HG03039 (cell line): ENCODE results near the gene UNC5B.

Source experiments
- ATAC-seq: cut with Tn5 transposase; IDR thresholded peaks from one replicate; pipeline ENCODE4 v1.9.1; 2021; ENCODE audit warnings: mild to moderate bottlenecking, moderate library complexity; ENCODE audit not compliant: unreplicated experiment

UNC5B gene

GRCh38 chr10:71221586-71222202 lies 9.3 kb downstream of the UNC5B start:
- no peak for ATAC-seq

DNA sequence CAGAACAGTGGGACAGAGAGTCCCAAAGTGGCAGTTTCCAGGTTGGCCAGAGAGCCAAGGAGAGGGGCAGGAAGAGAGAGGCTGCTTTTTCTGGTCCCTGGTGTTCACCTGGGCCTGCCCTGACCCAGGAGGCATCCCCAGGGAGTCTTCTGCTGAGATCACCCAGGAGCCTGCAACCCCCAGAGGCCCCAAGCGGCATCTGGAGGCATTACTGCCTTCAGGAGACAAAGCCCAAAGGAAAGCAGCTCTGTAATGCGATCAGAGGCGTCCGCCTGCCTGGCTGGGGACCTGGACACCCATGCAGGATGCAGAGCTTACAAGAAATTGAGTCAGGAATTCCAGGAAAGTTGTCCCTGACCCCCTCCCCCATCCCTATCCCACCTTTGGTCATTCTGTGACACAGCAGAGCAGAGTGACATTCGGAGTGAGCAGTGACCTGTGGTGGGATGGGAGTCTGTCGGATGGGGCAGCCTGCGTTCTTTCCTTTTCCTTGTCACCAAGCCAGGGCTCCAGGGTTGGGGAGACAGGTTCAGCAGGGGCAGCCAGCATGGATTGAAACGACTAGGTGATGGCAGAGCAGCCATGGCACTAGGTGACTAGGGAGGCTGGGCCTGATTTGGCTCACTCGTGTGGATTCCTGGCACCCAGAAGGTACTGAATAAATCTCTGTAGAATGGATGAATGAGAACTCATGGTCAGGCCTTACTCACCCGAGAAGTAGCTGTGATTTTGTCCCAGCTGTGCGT lies 10.4 kb downstream of the UNC5B start:
- ATAC-seq = no peak

DNA sequence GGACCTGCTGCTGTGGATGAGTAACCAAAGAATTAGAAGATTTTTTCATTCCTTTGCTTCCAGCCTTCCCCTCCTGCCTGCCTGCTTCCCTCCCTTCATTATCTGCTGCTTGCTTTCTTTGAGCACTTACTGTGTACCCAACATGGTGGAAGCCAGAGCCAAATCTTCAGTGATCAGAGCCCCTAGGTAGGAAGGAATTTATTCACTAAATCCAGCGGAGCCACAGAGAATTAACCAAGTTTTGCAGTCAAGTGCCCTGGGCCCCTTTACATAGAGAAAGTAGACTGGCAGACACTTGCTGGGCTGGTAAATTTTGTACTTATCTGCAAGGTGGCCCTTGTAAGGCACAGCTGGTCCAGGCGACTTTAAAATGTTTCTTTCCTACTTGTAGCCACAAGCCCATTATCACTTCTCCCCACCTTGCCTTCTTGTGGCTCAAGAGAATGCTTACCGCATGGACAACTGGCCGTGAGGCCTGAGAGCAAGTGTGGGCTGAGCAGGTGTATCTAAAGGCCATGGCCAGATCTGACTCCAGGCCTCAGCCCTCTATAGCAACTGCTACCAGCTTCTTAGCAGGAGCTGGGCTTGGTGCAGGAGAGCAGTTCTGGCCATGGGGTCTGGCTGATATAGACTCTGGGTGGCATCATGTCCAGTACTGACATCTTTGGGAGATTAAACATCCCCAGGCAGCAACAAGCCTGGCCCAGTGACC lies 11.1 kb downstream of the UNC5B start:
- no peak for ATAC-seq

- ATAC-seq = no peak
These were observed 13.1 kb downstream of the UNC5B start for GRCh38 chr10:71225291-71226058.

DNA sequence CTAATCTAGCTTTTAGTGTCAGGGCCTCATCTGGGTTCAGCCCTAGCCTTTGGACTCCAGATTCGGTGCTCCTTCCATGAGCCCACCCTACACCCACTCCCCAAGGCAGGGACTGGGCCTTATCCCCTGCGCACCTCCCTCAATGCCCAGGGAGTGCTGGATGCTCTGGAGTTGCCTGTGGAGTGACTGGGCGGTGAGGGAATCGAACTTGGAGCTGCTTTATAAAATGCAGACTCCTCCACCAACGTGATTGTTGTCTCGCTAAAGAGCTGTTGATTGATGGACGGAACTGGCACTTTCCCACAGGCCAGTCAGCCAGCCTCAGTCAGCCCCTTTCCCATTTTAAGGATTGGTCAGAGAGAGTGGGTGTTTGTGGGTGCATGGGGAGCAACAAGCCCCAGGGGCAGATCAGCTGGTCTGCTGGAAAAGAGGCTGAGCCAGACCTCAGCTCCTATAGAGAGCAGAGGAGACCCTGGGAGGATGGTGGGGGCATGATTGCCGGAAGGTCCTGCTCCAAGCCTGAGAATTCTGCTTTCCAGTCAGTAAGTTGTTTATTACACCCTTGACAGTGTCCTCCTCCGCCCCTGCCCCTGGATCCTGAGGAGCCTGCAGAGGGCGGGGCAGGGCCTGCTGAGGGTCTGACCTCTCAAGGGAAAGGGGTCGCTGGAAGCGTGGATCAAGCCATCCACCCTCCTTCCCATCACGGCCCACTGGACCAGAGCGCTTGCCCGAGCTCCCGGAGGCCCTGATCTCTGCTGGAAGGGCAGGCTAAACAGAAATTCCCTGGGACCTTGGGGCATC lies 16.7 kb downstream of the UNC5B start:
- ATAC-seq = no peak

DNA sequence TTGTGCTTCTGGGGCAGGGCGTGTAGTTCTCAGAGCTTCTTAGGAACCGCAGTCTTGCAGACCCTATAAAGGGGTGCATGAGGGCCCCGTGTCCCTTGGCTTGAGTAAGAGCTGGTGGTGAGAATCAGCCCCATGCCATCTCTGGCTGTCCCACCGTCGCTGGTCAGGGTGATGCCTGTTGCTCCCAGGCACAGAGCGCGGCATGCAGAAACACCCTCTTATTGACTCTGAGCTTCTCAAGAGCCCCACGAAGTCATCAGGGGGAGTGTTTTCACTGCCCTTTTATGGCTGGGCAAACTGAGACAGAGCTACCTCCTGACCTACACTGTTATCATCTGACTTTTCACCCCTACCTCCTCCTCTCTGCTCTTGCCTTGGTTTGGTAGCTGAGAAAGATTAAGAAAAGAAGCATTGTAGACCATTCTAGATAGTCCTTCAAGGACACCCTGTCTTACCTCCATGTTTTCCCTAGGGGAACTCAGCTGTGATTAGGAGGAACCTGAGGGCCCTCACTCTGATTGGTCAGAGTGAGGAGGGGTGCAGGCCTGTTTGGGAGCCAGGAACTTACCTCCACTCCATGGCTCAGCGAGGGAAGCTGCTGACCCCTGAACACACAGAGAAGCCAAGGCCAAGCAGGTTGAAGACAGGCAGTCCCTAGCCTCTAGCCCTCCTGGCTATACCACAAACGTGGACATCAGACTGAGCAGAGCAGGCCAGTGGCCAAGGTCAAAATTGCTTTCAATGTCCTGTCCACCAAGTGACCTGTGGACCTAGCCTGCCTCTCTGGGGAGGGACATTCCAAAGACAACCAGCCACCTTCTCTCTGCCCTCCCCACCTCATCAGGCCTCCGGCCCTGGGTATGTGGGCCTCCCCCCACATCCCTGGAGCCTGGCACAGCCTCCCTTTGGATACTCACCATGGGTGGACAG lies 17.6 kb downstream of the UNC5B start:
- ATAC-seq = no peak

- ATAC-seq = no peak
These were observed 18.3 kb downstream of the UNC5B start for GRCh38 chr10:71230656-71231025.

DNA sequence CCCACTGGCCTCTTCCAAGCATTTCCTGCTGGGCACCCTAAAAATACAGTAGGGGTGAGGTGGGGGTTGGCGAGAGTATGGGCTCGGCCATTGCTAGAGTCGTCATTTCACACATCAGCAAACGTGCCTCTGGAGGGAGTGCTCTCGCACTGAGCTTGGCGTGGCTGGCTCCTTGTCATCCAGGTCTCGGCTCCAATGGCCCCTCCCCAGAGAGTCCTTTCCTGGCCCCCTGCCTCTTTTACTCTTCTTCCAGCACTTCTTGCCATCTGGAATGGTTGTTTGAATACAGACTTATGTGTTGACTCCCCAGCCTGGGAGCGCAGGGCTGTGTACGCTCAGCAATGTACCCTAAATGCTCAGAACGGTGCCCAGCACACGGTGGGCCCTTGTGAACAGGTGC lies 18.8 kb downstream of the UNC5B start:
- ATAC-seq = no peak

DNA sequence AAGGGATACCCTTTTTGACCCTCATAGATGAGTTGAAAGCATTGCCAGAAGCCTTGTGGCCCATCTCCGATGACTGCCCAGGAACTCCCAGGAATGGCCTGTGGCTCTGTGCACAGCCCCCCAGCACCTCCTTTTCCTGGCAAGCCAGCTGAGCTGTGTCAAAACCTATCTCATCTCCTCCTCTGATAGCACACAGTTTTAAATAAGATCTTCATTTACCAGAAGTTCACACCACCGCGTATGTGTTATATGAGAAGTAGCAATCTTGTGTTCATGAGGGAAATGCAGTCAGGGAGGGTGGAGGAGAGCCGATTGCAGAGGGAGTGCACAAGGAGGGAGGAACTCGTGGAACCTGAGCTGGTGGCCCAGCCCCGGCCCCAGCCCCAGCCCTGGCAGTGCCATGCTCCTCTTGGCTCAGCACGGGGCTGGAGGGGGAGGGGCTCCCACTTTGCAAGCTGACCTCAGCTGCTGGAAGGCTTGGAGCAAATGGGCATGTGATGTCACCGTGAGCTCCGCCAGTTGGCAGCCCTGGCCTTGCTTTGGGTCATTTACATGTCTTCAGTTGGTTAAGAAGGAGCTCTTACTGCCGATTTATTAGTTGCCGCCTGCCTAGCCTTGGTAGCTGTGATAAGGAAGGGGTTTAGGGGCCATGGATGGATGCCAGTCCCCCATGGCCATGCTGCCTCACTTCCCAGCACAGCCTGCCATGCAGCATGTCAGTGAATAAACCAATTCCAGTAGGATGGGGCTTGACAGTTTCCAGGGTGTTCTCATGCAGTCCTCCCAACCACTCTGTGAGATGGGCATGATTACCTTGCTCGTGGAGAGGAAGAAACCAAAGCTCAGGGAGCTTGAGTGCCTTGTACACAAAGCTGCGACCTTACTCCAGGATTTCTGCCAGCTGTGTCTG lies 20.0 kb downstream of the UNC5B start:
- no peak for ATAC-seq

GRCh38 chr10:71233482-71233892 lies 21.1 kb downstream of the UNC5B start:
- no peak for ATAC-seq

- ATAC-seq = no peak
These were observed 21.9 kb downstream of the UNC5B start for GRCh38 chr10:71234004-71234894.

DNA sequence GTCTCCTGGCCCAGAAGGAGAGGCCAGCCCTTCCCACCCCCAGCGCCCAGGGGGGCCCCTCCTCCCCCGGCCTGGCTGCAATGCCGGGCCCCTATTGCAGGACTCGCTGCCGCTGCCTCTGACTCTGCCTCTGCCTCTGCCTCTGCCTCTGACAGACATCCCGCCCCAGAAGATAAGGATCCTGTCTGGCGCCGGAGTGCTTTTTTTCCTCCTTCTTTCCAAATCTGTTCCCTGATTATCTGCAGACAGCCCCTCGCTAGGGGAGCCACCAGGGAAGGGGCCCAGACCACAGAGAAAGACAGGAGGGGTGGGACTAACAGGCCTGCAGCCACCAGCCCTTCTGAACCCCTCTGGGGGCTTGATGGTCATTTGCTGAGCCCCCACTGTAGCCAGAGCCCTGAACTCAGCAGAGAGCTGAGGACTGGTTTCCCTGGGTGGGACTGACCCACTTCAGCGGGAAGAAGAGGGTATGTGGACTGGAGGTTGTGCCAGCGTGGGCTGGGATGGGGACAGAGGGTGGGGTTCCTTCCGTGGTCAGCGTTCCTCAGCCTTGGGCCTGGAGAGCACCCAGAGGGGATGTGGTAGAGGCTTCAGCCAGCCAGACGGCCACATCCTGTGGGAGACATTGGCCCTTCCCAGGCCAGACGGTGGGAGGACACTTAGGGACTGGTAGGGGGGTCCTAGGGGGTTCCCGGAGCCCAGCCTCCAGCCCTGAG lies 22.8 kb downstream of the UNC5B start:
- ATAC-seq = no peak

DNA sequence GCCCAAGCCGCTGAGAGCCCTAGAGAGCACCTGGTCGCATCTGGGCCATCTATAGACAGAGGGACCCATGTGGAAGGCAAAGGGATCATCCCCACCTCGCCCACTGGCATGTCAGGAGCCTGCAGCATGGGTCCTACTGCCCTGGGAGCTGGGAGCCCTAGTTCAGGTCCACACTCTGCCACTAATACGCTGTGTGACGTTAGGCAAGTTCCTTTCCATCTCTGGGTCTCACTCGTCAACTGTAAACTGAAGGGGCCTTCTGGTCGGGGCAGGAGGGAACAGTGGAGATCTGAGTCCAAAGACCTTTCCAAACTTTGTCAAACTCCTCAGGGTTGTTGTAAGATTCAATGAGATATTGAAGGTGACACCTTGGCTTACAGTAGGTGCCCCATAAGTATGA lies 23.4 kb downstream of the UNC5B start:
- ATAC-seq = no peak

GRCh38 chr10:71236286-71236685 lies 23.9 kb downstream of the UNC5B start:
- no peak for ATAC-seq

- ATAC-seq = no peak
These were observed 24.7 kb downstream of the UNC5B start for GRCh38 chr10:71236822-71237682.
